B cell (primary cell): ENCODE measurements around the gene KLHL7. TPM values are rescaled to one million over a fixed set of nuclear protein-coding genes. Genes with fewer than 3 reads are reported as not detected.
A peak's percentile ranks its signal among the peaks of the same experiment; 100 is the strongest.

Experiments used
- ATAC-seq: fragments of 200-7000 bp; cut with Tn5 transposase; one replicate; pipeline ENCODE4 v1.10.0; 2021; ENCODE audit warnings: low read depth, mild to moderate bottlenecking, moderate number of reproducible peaks, moderate library complexity
- CTCF ChIA-PET: fragments of 350-600 bp; sonication (Branson Sonifier 250); formaldehyde crosslinking; loops from one replicate; lab custom pipeline; 2021; ENCODE audit warnings: antibody characterized with exemption, inconsistent platforms; lab: Charles Lee
- POLR2A ChIA-PET: fragments of 350-600 bp; sonication (Branson Sonifier 250); formaldehyde crosslinking; loops from one replicate; lab custom pipeline; 2021; ENCODE audit warnings: antibody characterized with exemption; lab: Charles Lee
- DNase-seq: peaks from one replicate; pipeline ENCODE4 v3.0.0; 2013
- H2AFZ ChIP-seq: 2 replicates; pipeline ENCODE4 v1.6.1; 2012; ENCODE audit warnings: mild to moderate bottlenecking, low read depth, low read length; ENCODE audit not compliant: insufficient read depth, poor library complexity, severe bottlenecking
- H3K27ac ChIP-seq, 2 donors: 1 replicate in 1 of 2; 2 replicates in 1 of 2; pipeline ENCODE4 v1.5.1; 2012 to 2013; ENCODE audit warnings: low read length in 2 of 2, mild to moderate bottlenecking in 2 of 2, moderate library complexity in 1 of 2
- H3K27me3 ChIP-seq, 4 experiments: fragments of 200-600 bp in 1 of 4; sonication (generic) in 1 of 4; replicated peaks in 1 of 4; 1 replicate in 2 of 4; 2 replicates in 2 of 4; pipeline versions ENCODE4 v1.6.1 to v1.7.0; 2013 to 2016; ENCODE audit warnings: low read length in 3 of 4, mild to moderate bottlenecking in 2 of 4, mixed read lengths in 1 of 4, moderate library complexity in 1 of 4; ENCODE audit not compliant: insufficient read depth in 4 of 4, control insufficient read depth in 3 of 4; ENCODE audit errors: control extremely low read depth in 1 of 4
- H3K36me3 ChIP-seq, 2 experiments: replicated peaks in 1 of 2; 1 replicate in 1 of 2; 2 replicates in 1 of 2; pipeline versions ENCODE4 v1.6.1 to v1.7.1; 2013; ENCODE audit warnings: low read length in 1 of 2; ENCODE audit not compliant: insufficient read depth in 2 of 2, control insufficient read depth in 1 of 2; ENCODE audit errors: control extremely low read depth in 1 of 2, extremely low read depth in 1 of 2
- H3K4me1 ChIP-seq, 2 donors: fragments of 200-600 bp in 1 of 2; sonication (generic) in 1 of 2; 1 replicate in 1 of 2; 2 replicates in 1 of 2; pipeline versions ENCODE4 v1.5.1 to v1.6.1; 2013 to 2017; ENCODE audit warnings: low read length in 2 of 2; ENCODE audit not compliant: control insufficient read depth in 2 of 2, insufficient read depth in 2 of 2
- H3K4me2 ChIP-seq: replicated peaks from 2 replicates; pipeline ENCODE3; 2012; ENCODE audit warnings: mild to moderate bottlenecking, low read depth, low read length; ENCODE audit not compliant: poor library complexity, severe bottlenecking
- H3K4me3 ChIP-seq, 5 experiments: fragments of 200-600 bp in 1 of 5; sonication (generic) in 1 of 5; 1 replicate in 3 of 5; 2 replicates in 2 of 5; pipeline versions ENCODE4 v1.5.1 to v1.7.0; 2011 to 2016; ENCODE audit warnings: low read length in 4 of 5, mild to moderate bottlenecking in 4 of 5, low read depth in 2 of 5, control low read depth in 1 of 5, moderate library complexity in 1 of 5; ENCODE audit not compliant: insufficient read depth in 1 of 5; ENCODE audit errors: control extremely low read depth in 1 of 5, extremely low read depth in 1 of 5
- H3K79me2 ChIP-seq: fragments of 200-600 bp; sonication (generic); one replicate; pipeline ENCODE4 v1.6.0; 2016; ENCODE audit warnings: low read length; ENCODE audit not compliant: control insufficient read depth, insufficient read depth
- H3K9ac ChIP-seq: fragments of 200-600 bp; sonication (generic); 2 replicates; pipeline ENCODE4 v1.6.1; 2017; ENCODE audit warnings: mild to moderate bottlenecking, low read length, moderate library complexity
- H3K9me3 ChIP-seq, 3 donors: one replicate each; pipeline versions ENCODE4 v1.6.1 to v1.7.1; 2013; ENCODE audit warnings: low read length in 2 of 3; ENCODE audit not compliant: control insufficient read depth in 2 of 3, insufficient read depth in 1 of 3; ENCODE audit errors: control extremely low read depth in 1 of 3
- H4K20me1 ChIP-seq: 2 replicates; pipeline ENCODE4 v1.6.0; 2012; ENCODE audit warnings: mild to moderate bottlenecking, low read length; ENCODE audit not compliant: insufficient read depth, control insufficient read depth, poor library complexity, severe bottlenecking
- H3K27ac Mint-ChIP-seq: one replicate; pipeline ENCODE4 v1.8.0; 2021; ENCODE audit warnings: mixed read lengths
- H3K27me3 Mint-ChIP-seq: one replicate; pipeline ENCODE4 v1.8.0; 2021; ENCODE audit warnings: mixed read lengths
- H3K4me1 Mint-ChIP-seq: one replicate; pipeline ENCODE4 v1.8.0; 2021; ENCODE audit warnings: mixed read lengths
- H3K4me3 Mint-ChIP-seq: one replicate; pipeline ENCODE4 v1.8.0; 2021; ENCODE audit warnings: mixed read lengths
- H3K9me3 Mint-ChIP-seq: one replicate; pipeline ENCODE4 v1.8.0; 2022; ENCODE audit warnings: mixed read lengths; ENCODE audit not compliant: insufficient read depth
- CTCF ChIP-seq: fragments of 200-600 bp; IDR thresholded peaks from one replicate; pipeline ENCODE4 v1.8.0; 2022; ENCODE audit warnings: antibody characterized with exemption, mild to moderate bottlenecking
- EZH2 ChIP-seq: IDR thresholded peaks from 2 replicates; pipeline ENCODE4 v1.6.1; 2012; ENCODE audit warnings: borderline replicate concordance, low read depth, mild to moderate bottlenecking, moderate library complexity, low read length; ENCODE audit not compliant: insufficient read depth, poor library complexity, severe bottlenecking
- WGBS: methylation state at CpG from one replicate; pipeline ENCODE4 v1.1.5; 2013; ENCODE audit warnings: missing lambda C conversion rate; ENCODE audit not compliant: insufficient coverage; 5-methylcytosine and 5-hydroxymethylcytosine counted together
- intact Hi-C: fragments of 100-400 bp; cut with micrococcal nuclease; formaldehyde crosslinking; loops from one replicate; pipeline ENCODE4 v1.10.0; 2022
- polyA plus RNA-seq: library from polyadenylated mRNA; depleted of rRNA; stranded (reverse); fragments of >200 nt; gene quantifications from 2 replicates; pipeline ENCODE4 v1.2.3, GENCODE V29; 2012
- total RNA-seq, 2 donors: library from RNA; stranded (reverse); fragments of 120-200 nt in 1 of 2; gene quantifications; 1 replicate in 1 of 2; 2 replicates in 1 of 2; pipeline versions ENCODE4 v1.2.3 to v1.2.4, GENCODE V29; 2013 to 2022

The KLHL7 gene
- total and polyA plus RNA-seq, 2 donors (not counting 1 experiment from before 2014, with no cell fraction given), result 9.2 to 22.8 TPM

- ChIA-PET POLR2A (no interaction called here), CTCF (no interaction called here)
- Histone ChIP-seq H3K4me2 (no peak overlapping the region), H3K79me2 (no peaks in the 10 kb centered on the region), H3K36me3 (no peaks in the 10 kb centered on the region), H3K27me3 (peaks cover 0 to 3% (median 0%) of the 10 kb centered on the region in 4 experiments), H3K9ac (no peak overlapping the region), H3K27ac (no peak overlapping the region), H3K4me1 (peaks cover 3 to 5% of the 10 kb centered on the region in 2 donors), H3K9me3 (peaks cover 0 to 20% (median 6%) of the 10 kb centered on the region in 3 donors), H4K20me1 (no peaks in the 10 kb centered on the region), H2AFZ (no peak overlapping the region), H3K4me3 (no peak overlapping the region)
- H3K27ac Mint-ChIP-seq, result no peak overlapping the region
- 100% methylated on average over 1 of the region's 2 CpGs for WGBS
- ATAC-seq (no peak), DNase-seq (no peak)
- TF ChIP-seq CTCF (no peak), EZH2 (no peak)
- peaks cover 3% of the 10 kb centered on the region for H3K9me3 Mint-ChIP-seq
- intact Hi-C loops, result loop anchor here (10.0 kb wide), 1 partner anchor 1746 kb away; no protein-coding TSS in a partner anchor
- H3K4me3 Mint-ChIP-seq, result no peak overlapping the region
- H3K27me3 Mint-ChIP-seq, result peaks cover 3% of the 10 kb centered on the region
- H3K4me1 Mint-ChIP-seq, result peaks cover 5% of the 10 kb centered on the region
Measured at GRCh38 chr7:23100697-23101096, 4.9 kb upstream of the KLHL7 start.

- no peaks in the 10 kb centered on the region for H3K27me3 ChIP-seq
- ATAC-seq (peak; percentile 15), DNase-seq (no peak)
- POLR2A ChIA-PET, result interaction anchor here (2.5 kb wide), 1 partner anchor 76 kb away, joined by 17 read pairs; the partner anchor contains the start of gene NUP42
- H3K4me3 ChIP-seq, result peak overlapping the region; percentile 86 to 99 (median 94)
- peaks cover 4% of the 10 kb centered on the region for H4K20me1 ChIP-seq
- Mint-ChIP-seq H3K9me3 (no peaks in the 10 kb centered on the region), H3K4me1 (peaks cover 32% of the 10 kb centered on the region), H3K27me3 (no peaks in the 10 kb centered on the region), H3K27ac (peak overlapping the region; percentile 97), H3K4me3 (peak overlapping the region; percentile 99)
- WGBS, result 2% methylated on average over 18 of the region's 19 CpGs
- H3K4me2 ChIP-seq, result peak overlapping the region; percentile 81
- H3K36me3 ChIP-seq, result no peaks in the 10 kb centered on the region
- TF ChIP-seq CTCF (no peak), EZH2 (no peak)
- CTCF ChIA-PET, result interaction anchor here (0.6 to 3.3 kb wide), 4 partner anchors 19 to 281 kb away, joined by 4 to 21 read pairs (median 10); partner anchors contain the start of gene NUP42
- peak overlapping the region; percentile 96 for H2AFZ ChIP-seq
- intact Hi-C loops, result loop anchor here (1.0 to 10.0 kb wide), 9 partner anchors 77 to 1750 kb away; partner anchors contain the start of genes CCDC126, FAM221A, HYCC1 and MALSU1
- H3K27ac ChIP-seq, result peak overlapping the region; percentile 88 to 95
- peak overlapping the region; percentile 84 for H3K9ac ChIP-seq
- H3K4me1 ChIP-seq, result peaks cover 15 to 16% of the 10 kb centered on the region in 2 donors
- H3K79me2 ChIP-seq, result peaks cover 26% of the 10 kb centered on the region
- H3K9me3 ChIP-seq, result no peaks in the 10 kb centered on the region
Measured at GRCh38 chr7:23105086-23105643, 420 bp upstream of the KLHL7 start.
